Measurements from ENCODE around the gene ACOX1.
A peak's percentile ranks its signal among the peaks of the same experiment; 100 is the strongest.

GRCh38 chr17:75940727-75941441, 38.1 kb downstream of the ACOX1 start, which contains the start of gene FBF1:
- TF ChIP-seq CTCF (IDR thresholded peaks at IDR 0.05), result peak in 1 of 5 experiments; percentile 18
- peak; percentile 76 for TF ChIP-seq POLR2A (IDR thresholded peaks at IDR 0.05)
- no peak for TF ChIP-seq EP300 (IDR thresholded peaks at IDR 0.05; ENCODE audit: low read depth)
- peak; percentile 76 to 91 (median 88) for TF ChIP-seq POLR2AphosphoS5 (IDR thresholded peaks at IDR 0.05)

All from transverse colon (tissue), 4 donors.